BE2C (cell line): ENCODE results near the gene MGAT5.

Experiments
- DNase-seq: peaks from one replicate; pipeline ENCODE4 v3.0.0-alpha.2; 2020
- H3K27me3 ChIP-seq: fragments of 250-450 bp; sonication (Bioruptor Pico); 2 replicates; pipeline ENCODE4 v1.5.1; 2020; ENCODE audit warnings: mild to moderate bottlenecking
- H3K36me3 ChIP-seq: fragments of 250-450 bp; sonication (Bioruptor Pico); 2 replicates; pipeline ENCODE4 v1.5.1; 2020; ENCODE audit warnings: mild to moderate bottlenecking
- H3K4me1 ChIP-seq: fragments of 250-450 bp; sonication (Bioruptor Pico); 2 replicates; pipeline ENCODE4 v1.5.1; 2020
- H3K4me3 ChIP-seq: 2 replicates; pipeline ENCODE4 v1.5.1; 2011; ENCODE audit warnings: low read depth, low read length
- H3K9me3 ChIP-seq: fragments of 250-450 bp; sonication (Bioruptor Pico); 2 replicates; pipeline ENCODE4 v1.5.1; 2020
- TF ChIP-seq, protein P1 (sequence below): IDR thresholded peaks from 2 replicates; pipeline ENCODE4 v1.5.1; 2012; ENCODE audit warnings: mild to moderate bottlenecking, low read depth, low read length

The MGAT5 gene

DNA sequence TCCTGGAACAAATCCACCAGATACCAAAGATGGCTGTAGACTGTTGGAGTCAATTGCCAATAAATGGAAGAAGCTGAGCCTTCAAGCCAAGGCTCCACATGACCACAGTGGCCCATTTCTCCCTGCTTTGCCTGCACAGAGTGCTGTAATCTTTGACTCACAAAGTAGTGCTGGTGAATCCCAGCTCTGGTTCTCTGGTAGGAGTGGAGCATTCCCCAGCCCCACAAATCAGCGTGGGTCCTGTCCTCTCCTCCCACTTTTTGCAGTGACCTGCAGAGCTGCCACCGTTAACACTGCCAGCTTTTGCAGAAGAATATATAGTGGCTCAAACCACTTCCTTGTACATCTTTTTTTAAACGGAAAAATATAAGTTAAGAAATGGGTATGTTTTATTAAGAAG lies 93.9 kb downstream of the MGAT5 start:
- no peak for DNase-seq
- no peaks in the 10 kb centered on the region for H3K9me3 ChIP-seq
- H3K4me3 ChIP-seq, result no peak overlapping the region
- H3K36me3 ChIP-seq, result peaks cover 2% of the 10 kb centered on the region; the same call in 1 of the 2 replicates
- TF ChIP-seq, protein P1, sequence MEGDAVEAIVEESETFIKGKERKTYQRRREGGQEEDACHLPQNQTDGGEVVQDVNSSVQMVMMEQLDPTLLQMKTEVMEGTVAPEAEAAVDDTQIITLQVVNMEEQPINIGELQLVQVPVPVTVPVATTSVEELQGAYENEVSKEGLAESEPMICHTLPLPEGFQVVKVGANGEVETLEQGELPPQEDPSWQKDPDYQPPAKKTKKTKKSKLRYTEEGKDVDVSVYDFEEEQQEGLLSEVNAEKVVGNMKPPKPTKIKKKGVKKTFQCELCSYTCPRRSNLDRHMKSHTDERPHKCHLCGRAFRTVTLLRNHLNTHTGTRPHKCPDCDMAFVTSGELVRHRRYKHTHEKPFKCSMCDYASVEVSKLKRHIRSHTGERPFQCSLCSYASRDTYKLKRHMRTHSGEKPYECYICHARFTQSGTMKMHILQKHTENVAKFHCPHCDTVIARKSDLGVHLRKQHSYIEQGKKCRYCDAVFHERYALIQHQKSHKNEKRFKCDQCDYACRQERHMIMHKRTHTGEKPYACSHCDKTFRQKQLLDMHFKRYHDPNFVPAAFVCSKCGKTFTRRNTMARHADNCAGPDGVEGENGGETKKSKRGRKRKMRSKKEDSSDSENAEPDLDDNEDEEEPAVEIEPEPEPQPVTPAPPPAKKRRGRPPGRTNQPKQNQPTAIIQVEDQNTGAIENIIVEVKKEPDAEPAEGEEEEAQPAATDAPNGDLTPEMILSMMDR, result no peak
- no peaks in the 10 kb centered on the region for H3K27me3 ChIP-seq
- peaks cover 11% of the 10 kb centered on the region for H3K4me1 ChIP-seq

DNA sequence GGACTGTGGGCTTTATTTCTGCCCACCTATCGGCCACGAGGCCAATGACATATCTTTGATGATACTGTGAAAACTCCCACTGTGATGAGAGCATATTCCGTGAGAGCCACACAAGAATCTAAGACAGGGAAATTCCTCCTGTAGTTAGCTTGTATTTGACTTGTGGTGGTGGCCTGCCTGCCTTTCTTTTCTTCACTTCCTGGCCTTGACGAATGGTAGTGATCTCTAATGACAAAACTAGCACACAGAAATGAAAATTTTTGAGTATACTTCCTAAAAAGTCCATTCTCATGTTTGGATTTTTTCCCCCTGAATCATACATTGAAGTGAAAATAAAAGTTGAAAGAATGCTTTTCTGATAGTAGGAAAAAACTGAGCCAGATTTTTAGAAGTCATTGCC lies 94.4 kb downstream of the MGAT5 start:
- no peak for DNase-seq
- H3K36me3 ChIP-seq, result peaks cover 2% of the 10 kb centered on the region; the same call in 1 of the 2 replicates

DNA sequence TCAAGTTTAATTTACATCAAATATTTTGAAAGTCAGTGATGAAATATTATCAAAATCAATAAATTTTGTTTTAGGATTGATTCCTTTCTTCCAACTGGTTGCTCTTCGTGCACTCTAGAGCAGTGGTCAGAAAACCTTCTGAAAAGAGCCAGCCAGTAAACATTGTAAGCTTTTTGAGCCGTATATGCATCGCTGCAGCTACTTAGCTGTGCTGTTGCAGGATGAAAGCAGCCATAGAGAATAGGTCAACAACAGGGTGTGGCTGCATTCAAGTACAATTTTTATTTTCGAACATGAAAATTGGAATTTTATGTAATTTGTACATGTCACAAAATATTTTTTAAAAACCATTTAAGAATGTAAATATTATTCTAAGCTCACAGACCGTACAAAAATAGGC lies 94.9 kb downstream of the MGAT5 start:
- no peak for DNase-seq
- TF ChIP-seq, protein P1, result no peak
- peaks cover 11% of the 10 kb centered on the region for H3K4me1 ChIP-seq

More for the DNA sequence above, 94.4 kb downstream of the MGAT5 start:
- Histone ChIP-seq H3K4me1 (peaks cover 11% of the 10 kb centered on the region), H3K9me3 (no peaks in the 10 kb centered on the region), H3K27me3 (no peaks in the 10 kb centered on the region), H3K4me3 (no peak overlapping the region)
- TF ChIP-seq, protein P1, result no peak

DNA sequence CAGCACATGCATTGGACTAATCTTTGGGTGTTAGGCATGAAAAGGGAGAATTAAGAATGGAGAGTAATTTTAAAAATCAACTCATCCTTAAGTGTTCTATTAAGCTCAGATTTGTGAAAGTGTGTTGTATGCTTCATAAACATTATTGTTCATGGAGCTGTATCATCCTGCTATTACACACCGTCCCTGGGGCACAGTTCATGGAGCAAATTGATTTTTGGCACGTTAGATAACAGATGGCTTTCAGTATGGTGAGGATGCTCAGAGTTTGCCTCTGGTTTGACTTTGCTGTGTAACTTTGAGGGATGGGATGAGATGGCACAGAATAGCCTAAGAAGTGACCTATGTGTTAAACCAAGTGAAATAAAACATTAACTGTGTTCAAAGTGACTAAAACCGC lies 97.1 kb downstream of the MGAT5 start:
- DNase-seq, result no peak
- TF ChIP-seq, protein P1, result no peak
- H3K4me1 ChIP-seq, result no peaks in the 10 kb centered on the region; the same call in 1 of the 2 replicates
- peaks cover 2% of the 10 kb centered on the region; the same call in 1 of the 2 replicates for H3K36me3 ChIP-seq
- H3K4me3 ChIP-seq, result no peak overlapping the region
- H3K27me3 ChIP-seq, result no peaks in the 10 kb centered on the region
- no peaks in the 10 kb centered on the region for H3K9me3 ChIP-seq

More for the DNA sequence above, 94.9 kb downstream of the MGAT5 start:
- H3K27me3 ChIP-seq, result no peaks in the 10 kb centered on the region
- peaks cover 2% of the 10 kb centered on the region; the same call in 1 of the 2 replicates for H3K36me3 ChIP-seq
- no peak overlapping the region for H3K4me3 ChIP-seq
- no peaks in the 10 kb centered on the region for H3K9me3 ChIP-seq

DNA sequence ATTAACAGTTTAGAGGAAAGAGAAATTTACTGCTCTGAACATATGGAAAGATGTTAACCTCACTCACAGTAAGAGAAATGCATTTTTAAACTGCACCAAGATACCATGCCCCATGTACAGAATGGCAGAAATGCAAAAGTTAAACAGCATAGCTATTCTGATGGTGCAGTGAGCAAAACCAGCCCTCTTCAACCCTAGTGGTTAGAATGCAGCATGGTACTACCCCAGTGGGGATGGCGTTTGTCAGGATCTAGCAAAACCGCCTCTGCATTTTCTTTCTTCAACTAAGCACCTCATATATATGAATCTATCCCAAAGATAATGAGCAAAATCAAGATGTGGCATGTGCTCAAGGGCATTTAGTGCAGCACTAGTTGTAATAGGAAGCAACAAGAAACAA lies 98.0 kb downstream of the MGAT5 start:
- TF ChIP-seq, protein P1, result no peak; the same call in 1 of the 2 replicates
- H3K27me3 ChIP-seq, result no peaks in the 10 kb centered on the region
- H3K36me3 ChIP-seq, result peaks cover 2% of the 10 kb centered on the region; the same call in 1 of the 2 replicates
- DNase-seq, result no peak
- H3K4me3 ChIP-seq, result no peak overlapping the region
- no peaks in the 10 kb centered on the region; the same call in 1 of the 2 replicates for H3K4me1 ChIP-seq
- H3K9me3 ChIP-seq, result no peaks in the 10 kb centered on the region

DNA sequence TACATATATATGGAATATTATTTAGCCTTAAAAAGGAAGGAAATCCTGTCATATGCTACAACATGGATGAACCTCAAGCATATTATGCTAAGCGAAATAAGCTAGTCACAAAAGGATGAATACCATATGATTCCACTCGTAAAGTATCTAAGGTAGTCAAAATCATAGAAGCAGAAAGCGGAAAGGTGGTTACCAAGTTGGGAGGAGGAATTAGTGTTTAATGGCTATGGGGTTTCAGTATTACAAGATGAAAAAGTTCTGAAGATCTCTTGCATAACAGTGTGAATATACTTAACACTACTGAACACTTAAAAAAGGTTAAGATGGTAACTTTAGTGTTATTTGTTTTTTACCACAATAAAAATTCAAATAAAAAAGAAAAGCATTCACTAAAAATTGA lies 99.0 kb downstream of the MGAT5 start:
- Histone ChIP-seq H3K4me3 (no peak overlapping the region), H3K27me3 (no peaks in the 10 kb centered on the region), H3K36me3 (peaks cover 2% of the 10 kb centered on the region; the same call in 1 of the 2 replicates), H3K9me3 (no peaks in the 10 kb centered on the region), H3K4me1 (no peaks in the 10 kb centered on the region; the same call in 1 of the 2 replicates)
- DNase-seq, result no peak
- TF ChIP-seq, protein P1, result no peak
